ENCODE measurements around the gene PRR14.

The PRR14 gene

DNA sequence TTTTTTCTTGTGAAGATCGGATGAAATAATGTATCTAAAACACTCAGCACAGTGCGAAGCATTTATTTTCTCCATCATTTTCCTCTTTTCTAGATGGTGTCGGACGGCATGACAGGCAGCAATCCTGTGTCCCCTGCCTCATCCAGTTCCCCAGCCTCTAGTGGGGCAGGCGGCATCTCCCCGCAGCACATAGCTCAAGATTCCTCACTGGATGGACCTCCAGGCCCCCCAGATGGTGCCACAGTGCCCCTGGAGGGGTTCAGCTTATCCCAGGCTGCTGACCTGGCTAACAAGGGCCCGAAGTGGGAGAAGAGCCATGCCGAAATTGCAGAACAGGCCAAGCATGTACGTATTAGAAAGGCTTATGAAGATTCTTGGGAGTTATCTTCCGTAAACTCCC is 53.2 kb downstream of the PRR14 start:
- DNase-seq (ENCODE audit: insufficient read length, low spot score) (no peak), FAIRE-seq (no peak)
- TF ChIP-seq, protein P1, sequence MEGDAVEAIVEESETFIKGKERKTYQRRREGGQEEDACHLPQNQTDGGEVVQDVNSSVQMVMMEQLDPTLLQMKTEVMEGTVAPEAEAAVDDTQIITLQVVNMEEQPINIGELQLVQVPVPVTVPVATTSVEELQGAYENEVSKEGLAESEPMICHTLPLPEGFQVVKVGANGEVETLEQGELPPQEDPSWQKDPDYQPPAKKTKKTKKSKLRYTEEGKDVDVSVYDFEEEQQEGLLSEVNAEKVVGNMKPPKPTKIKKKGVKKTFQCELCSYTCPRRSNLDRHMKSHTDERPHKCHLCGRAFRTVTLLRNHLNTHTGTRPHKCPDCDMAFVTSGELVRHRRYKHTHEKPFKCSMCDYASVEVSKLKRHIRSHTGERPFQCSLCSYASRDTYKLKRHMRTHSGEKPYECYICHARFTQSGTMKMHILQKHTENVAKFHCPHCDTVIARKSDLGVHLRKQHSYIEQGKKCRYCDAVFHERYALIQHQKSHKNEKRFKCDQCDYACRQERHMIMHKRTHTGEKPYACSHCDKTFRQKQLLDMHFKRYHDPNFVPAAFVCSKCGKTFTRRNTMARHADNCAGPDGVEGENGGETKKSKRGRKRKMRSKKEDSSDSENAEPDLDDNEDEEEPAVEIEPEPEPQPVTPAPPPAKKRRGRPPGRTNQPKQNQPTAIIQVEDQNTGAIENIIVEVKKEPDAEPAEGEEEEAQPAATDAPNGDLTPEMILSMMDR (IDR thresholded peaks at IDR 0.05; ENCODE audit: insufficient read depth, missing control alignments): no peak
